ENCODE results near the gene MINDY3.

- no peak for TF ChIP-seq GATA2 (IDR thresholded peaks at IDR 0.05; ENCODE audit: low read depth, low read length)
- TF ChIP-seq GATA3 (IDR thresholded peaks at IDR 0.05; ENCODE audit: low read depth, low read length): no peak
These were observed 24.1 kb upstream of the MINDY3 start for GRCh38 chr10:15884447-15884846.

Data from SH-SY5Y (cell line).